Memory B cell (primary cell): ENCODE measurements around the gene SLC25A21.
"Not testable (repeated sequence)": the region's sequence is repeated elsewhere in the genome, so short reads cannot be mapped to it uniquely, and the experiment has no call there.

Experiments
- ATAC-seq: fragments of 150-1000 bp; cut with Tn5 transposase; 2 replicates; pipeline ENCODE4 v1.10.0; 2021; ENCODE audit warnings: low read depth, mild to moderate bottlenecking, moderate library complexity
- DNase-seq, 2 donors: peaks; one replicate each; pipeline ENCODE4 v3.0.0; 2022; ENCODE audit warnings: low spot score in 2 of 2
- H3K27ac Mint-ChIP-seq: one replicate; pipeline ENCODE4 v1.8.0; 2022; ENCODE audit warnings: mild to moderate bottlenecking, moderate library complexity, mixed read lengths
- H3K27me3 Mint-ChIP-seq: one replicate; pipeline ENCODE4 v1.8.0; 2022; ENCODE audit warnings: mixed read lengths
- H3K36me3 Mint-ChIP-seq: one replicate; pipeline ENCODE4 v1.8.0; 2022; ENCODE audit warnings: mild to moderate bottlenecking, mixed read lengths
- H3K4me1 Mint-ChIP-seq: one replicate; pipeline ENCODE4 v1.8.0; 2022; ENCODE audit warnings: mixed read lengths
- H3K4me3 Mint-ChIP-seq: one replicate; pipeline ENCODE4 v1.8.0; 2022; ENCODE audit warnings: mild to moderate bottlenecking, moderate library complexity, mixed read lengths
- H3K9me3 Mint-ChIP-seq: one replicate; pipeline ENCODE4 v1.8.0; 2022; ENCODE audit warnings: mixed read lengths

SLC25A21 gene

DNA sequence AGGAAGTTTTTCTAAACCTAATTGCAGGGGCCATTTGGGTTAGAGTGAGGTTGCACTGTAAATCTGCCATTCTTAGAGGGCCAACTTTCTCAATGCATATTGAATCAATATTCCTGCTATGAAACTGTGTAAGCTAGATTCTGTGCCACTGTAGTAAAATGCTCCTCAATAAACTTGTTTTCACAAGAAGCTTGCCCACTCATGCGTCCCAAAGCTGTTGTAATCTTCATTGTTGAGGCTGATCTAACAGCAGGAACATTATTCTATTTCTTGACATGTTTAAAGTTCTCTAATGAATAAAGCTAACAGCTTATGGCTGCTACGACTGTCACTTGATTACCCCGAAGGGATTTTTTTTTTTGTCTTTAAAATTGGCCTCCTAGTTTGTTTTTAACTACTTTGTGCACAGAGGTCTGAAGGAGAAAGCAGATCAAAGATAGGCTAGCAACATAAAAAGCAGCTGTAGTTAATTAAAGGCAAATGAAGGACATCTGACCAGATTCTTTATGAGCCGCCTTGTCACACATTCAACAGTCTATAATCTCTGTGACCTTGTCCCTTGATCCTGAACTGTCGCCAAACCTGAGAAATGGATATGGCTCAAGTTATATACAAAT, 267.0 kb downstream of the SLC25A21 start:
- no peaks in the 10 kb centered on the region for H3K4me1 Mint-ChIP-seq
- peaks cover 3% of the 10 kb centered on the region for H3K9me3 Mint-ChIP-seq
- H3K27me3 Mint-ChIP-seq = no peaks in the 10 kb centered on the region
- ATAC-seq (no peak), DNase-seq (no peak)
- H3K27ac Mint-ChIP-seq = no peak overlapping the region
- H3K4me3 Mint-ChIP-seq = no peak overlapping the region
- H3K36me3 Mint-ChIP-seq = no peaks in the 10 kb centered on the region

- Mint-ChIP-seq H3K9me3 (peaks cover 8% of the 10 kb centered on the region), H3K4me3 (no peak overlapping the region), H3K27me3 (no peaks in the 10 kb centered on the region), H3K27ac (no peak overlapping the region), H3K4me1 (no peaks in the 10 kb centered on the region), H3K36me3 (no peaks in the 10 kb centered on the region)
- no peak for DNase-seq
- no peak for ATAC-seq
Observed at GRCh38 chr14:36901861-36902260, 270.5 kb downstream of the SLC25A21 start.

GRCh38 chr14:36900846-36901245, 271.6 kb downstream of the SLC25A21 start:
- ATAC-seq (no peak), DNase-seq (no peak)
- H3K9me3 Mint-ChIP-seq = peaks cover 8% of the 10 kb centered on the region
- H3K36me3 Mint-ChIP-seq = no peaks in the 10 kb centered on the region
- H3K27me3 Mint-ChIP-seq = no peaks in the 10 kb centered on the region
- H3K27ac Mint-ChIP-seq = no peak overlapping the region
- H3K4me3 Mint-ChIP-seq = no peak overlapping the region
- no peaks in the 10 kb centered on the region for H3K4me1 Mint-ChIP-seq

- not testable (repeated sequence) for H3K4me1 Mint-ChIP-seq, H3K4me3 Mint-ChIP-seq, ATAC-seq, H3K27me3 Mint-ChIP-seq, DNase-seq, H3K36me3 Mint-ChIP-seq, H3K27ac Mint-ChIP-seq, H3K9me3 Mint-ChIP-seq
Observed at GRCh38 chr14:36896300-36896699, 276.1 kb downstream of the SLC25A21 start.

DNA sequence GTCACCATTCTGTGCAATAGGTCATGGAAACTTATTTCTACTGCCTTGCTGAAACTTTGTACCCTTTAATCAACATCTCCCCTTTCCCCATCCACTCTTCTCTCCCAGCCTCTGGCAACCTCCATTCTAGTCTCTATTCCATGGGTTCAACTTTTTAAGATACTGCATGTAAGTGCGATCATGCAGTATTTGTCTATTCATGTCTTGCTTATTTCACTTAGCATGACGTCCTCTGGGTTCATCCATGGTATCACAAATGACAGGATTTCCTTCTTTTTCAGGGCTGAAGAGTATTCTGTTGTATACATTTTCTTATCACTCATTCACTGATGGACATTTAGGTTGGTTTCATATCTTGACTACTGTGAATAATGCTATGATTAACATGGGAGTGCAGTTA, 288.4 kb downstream of the SLC25A21 start:
- DNase-seq (no peak), ATAC-seq (no peak)
- Mint-ChIP-seq H3K27ac (no peak overlapping the region), H3K4me1 (no peaks in the 10 kb centered on the region), H3K9me3 (peaks cover 13% of the 10 kb centered on the region), H3K36me3 (no peaks in the 10 kb centered on the region), H3K27me3 (no peaks in the 10 kb centered on the region), H3K4me3 (no peak overlapping the region)

- Mint-ChIP-seq H3K4me1 (no peaks in the 10 kb centered on the region), H3K36me3 (no peaks in the 10 kb centered on the region), H3K4me3 (no peak overlapping the region), H3K9me3 (peaks cover 15% of the 10 kb centered on the region), H3K27me3 (no peaks in the 10 kb centered on the region), H3K27ac (no peak overlapping the region)
- DNase-seq (no peak), ATAC-seq (no peak)
Observed at GRCh38 chr14:36880276-36880675, 292.1 kb downstream of the SLC25A21 start.

DNA sequence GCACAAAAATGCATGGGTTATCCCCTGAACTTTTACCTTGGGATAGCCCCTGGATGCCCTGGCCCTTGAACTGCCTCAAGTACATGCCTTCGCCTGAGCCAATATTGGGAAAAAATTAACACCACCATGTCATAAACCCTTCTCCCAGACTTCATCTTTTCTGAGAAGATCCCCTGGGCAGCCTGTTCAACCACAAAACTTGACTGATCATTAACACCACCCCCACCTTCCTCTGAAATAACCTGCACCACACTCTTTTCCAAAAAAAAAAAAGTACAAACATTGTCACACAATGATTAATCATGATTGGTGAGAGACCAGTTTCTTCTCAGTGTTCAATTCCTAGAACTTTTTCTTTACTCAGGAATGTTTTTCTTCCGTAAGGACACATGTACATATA, 292.8 kb downstream of the SLC25A21 start:
- no peak for ATAC-seq
- H3K27me3 Mint-ChIP-seq = no peaks in the 10 kb centered on the region

DNA sequence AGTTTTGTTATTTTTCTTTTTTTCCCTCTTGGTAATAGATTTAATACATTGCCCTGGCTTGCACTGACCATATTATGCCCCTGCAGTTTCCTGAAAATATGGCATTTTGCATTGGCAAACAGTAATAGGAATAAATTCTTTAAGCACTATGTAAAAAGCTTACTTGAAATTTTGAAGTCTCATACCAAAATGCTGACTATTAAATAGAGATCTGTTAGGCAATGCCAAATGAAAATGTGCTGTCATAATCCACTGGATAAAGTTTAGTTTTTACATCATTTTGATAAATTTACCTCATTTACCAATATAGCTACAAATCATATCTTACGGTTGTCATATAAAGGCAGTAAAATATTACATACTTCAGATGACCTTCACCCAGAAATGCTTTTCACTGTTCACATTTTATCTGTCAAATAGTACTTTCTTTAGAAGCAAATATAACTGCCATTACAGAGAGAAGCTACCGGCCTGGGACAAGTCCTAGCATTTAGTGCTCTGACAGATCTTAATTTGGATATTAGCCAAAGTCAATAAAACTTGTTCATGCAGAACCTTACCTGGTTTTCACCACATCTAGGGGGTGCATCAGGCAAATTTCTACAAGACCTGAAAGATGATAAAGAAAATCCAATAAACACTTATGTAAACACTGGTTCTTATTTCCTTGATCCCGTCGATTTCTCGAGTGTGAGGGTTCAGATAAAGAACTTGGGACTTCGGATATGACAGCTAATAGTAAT, 297.8 kb downstream of the SLC25A21 start:
- ATAC-seq (no peak), DNase-seq (no peak)
- Mint-ChIP-seq H3K27me3 (no peaks in the 10 kb centered on the region), H3K4me1 (no peaks in the 10 kb centered on the region), H3K36me3 (no peaks in the 10 kb centered on the region), H3K4me3 (no peak overlapping the region), H3K9me3 (peaks cover 4% of the 10 kb centered on the region), H3K27ac (no peak overlapping the region)

More for the DNA sequence above, 292.8 kb downstream of the SLC25A21 start:
- Mint-ChIP-seq H3K4me1 (no peaks in the 10 kb centered on the region), H3K4me3 (no peak overlapping the region), H3K27ac (no peak overlapping the region), H3K36me3 (no peaks in the 10 kb centered on the region), H3K9me3 (peaks cover 12% of the 10 kb centered on the region)
- DNase-seq = no peak

DNA sequence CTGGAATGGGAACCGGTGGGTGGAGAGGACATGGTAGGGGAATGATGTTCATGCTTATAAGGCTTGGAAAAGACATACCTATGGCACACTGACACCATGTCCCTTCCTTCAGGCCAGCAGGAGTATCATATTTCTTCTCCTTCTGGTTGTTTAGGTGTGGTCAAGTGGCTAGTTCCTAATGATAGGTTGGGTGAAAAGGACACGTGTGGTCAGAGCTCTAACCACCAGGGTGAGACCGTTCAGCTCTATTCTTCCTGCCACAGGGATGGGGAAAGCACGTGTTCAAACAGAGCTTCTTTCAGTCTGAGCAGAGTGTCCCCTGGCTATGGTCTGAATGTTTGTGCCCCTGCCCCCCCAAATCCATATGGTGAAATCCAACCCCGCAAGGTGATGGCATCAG, 301.6 kb downstream of the SLC25A21 start:
- no peak overlapping the region for H3K4me3 Mint-ChIP-seq
- H3K36me3 Mint-ChIP-seq = no peaks in the 10 kb centered on the region
- H3K27ac Mint-ChIP-seq = no peak overlapping the region
- DNase-seq (no peak), ATAC-seq (no peak)
- H3K9me3 Mint-ChIP-seq = peaks cover 3% of the 10 kb centered on the region
- H3K4me1 Mint-ChIP-seq = no peaks in the 10 kb centered on the region
- no peaks in the 10 kb centered on the region for H3K27me3 Mint-ChIP-seq

DNA sequence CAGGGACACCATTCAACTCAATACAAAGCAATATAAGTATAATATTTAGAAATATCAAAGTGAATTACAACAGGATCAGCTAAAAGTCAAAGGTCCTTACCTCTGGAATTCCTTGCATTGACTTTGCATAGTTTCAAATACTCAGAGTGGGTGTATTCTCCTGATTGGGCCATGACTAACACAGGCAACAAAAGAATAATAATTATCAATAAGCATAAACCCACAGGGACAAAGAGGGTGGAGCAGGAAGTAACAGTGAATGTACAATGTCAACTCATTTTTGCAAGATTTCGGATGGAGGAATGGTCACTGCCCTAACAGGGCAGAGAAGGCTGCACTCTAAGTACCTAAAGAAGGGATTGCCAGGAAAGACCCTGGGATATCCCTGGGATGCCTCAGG, 303.3 kb downstream of the SLC25A21 start:
- DNase-seq (no peak), ATAC-seq (no peak)
- H3K27ac Mint-ChIP-seq = no peak overlapping the region
- no peaks in the 10 kb centered on the region for H3K36me3 Mint-ChIP-seq
- no peaks in the 10 kb centered on the region for H3K27me3 Mint-ChIP-seq
- no peaks in the 10 kb centered on the region for H3K4me1 Mint-ChIP-seq
- H3K9me3 Mint-ChIP-seq = peaks cover 3% of the 10 kb centered on the region
- no peak overlapping the region for H3K4me3 Mint-ChIP-seq

GRCh38 chr14:36866867-36867266, 305.5 kb downstream of the SLC25A21 start:
- no peak overlapping the region for H3K27ac Mint-ChIP-seq
- no peaks in the 10 kb centered on the region for H3K4me1 Mint-ChIP-seq
- no peaks in the 10 kb centered on the region for H3K27me3 Mint-ChIP-seq
- H3K36me3 Mint-ChIP-seq = no peaks in the 10 kb centered on the region
- DNase-seq = no peak
- ATAC-seq = no peak
- H3K9me3 Mint-ChIP-seq = peaks cover 5% of the 10 kb centered on the region
- no peak overlapping the region for H3K4me3 Mint-ChIP-seq

DNA sequence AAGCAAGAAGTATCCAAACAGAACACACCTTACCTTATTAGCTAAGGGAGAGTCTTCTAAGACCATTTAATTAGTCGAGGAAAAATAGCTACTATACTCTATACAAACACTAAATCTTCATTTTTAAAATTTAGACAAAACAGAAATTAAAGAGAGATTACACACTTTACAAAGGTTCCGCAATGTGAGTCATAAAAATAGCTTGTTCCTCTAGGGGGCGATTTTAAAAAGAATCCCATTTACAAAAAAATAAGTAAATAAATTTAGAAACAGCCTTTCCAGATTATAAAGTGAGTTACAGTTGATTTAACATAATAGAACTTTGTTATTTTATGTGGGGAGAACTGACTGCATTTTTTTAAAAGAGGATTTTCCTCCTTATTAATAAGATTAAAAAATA, 309.1 kb downstream of the SLC25A21 start:
- Mint-ChIP-seq H3K9me3 (peaks cover 6% of the 10 kb centered on the region), H3K27me3 (no peaks in the 10 kb centered on the region), H3K4me1 (no peaks in the 10 kb centered on the region)

DNA sequence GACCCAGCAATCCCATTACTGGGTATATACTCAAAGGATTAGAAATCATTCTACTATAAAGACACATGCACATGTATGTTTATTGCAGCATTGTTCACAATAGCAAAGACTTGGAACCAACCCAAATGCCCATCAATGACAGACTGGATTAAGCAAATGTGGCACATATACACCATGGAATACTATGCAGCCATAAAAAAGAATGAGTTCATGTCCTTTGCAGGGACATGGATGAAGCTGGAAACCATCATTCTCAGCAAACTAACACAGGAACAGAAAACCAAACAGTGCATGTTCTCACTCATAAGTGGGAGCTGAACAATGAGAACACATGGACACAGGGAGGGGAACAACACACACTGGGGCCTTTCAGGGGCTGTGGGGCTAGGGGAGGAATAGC, 310.2 kb downstream of the SLC25A21 start:
- not testable (repeated sequence) for H3K4me3 Mint-ChIP-seq, H3K9me3 Mint-ChIP-seq, DNase-seq, H3K27me3 Mint-ChIP-seq, H3K27ac Mint-ChIP-seq, H3K4me1 Mint-ChIP-seq, H3K36me3 Mint-ChIP-seq, ATAC-seq

More for the DNA sequence above, 309.1 kb downstream of the SLC25A21 start:
- Mint-ChIP-seq H3K36me3 (no peaks in the 10 kb centered on the region), H3K27ac (no peak overlapping the region), H3K4me3 (no peak overlapping the region)
- ATAC-seq (no peak), DNase-seq (no peak)

GRCh38 chr14:36860831-36861230, 311.6 kb downstream of the SLC25A21 start:
- H3K9me3 Mint-ChIP-seq = peaks cover 4% of the 10 kb centered on the region
- no peaks in the 10 kb centered on the region for H3K4me1 Mint-ChIP-seq
- ATAC-seq (no peak), DNase-seq (no peak)
- no peaks in the 10 kb centered on the region for H3K27me3 Mint-ChIP-seq
- H3K4me3 Mint-ChIP-seq = no peak overlapping the region
- H3K36me3 Mint-ChIP-seq = no peaks in the 10 kb centered on the region
- no peak overlapping the region for H3K27ac Mint-ChIP-seq

GRCh38 chr14:36859119-36859518, 313.3 kb downstream of the SLC25A21 start:
- no peak for ATAC-seq
- H3K27ac Mint-ChIP-seq = no peak overlapping the region
- no peaks in the 10 kb centered on the region for H3K36me3 Mint-ChIP-seq
- H3K27me3 Mint-ChIP-seq = no peaks in the 10 kb centered on the region
- peaks cover 4% of the 10 kb centered on the region for H3K9me3 Mint-ChIP-seq
- no peak for DNase-seq
- no peaks in the 10 kb centered on the region for H3K4me1 Mint-ChIP-seq
- no peak overlapping the region for H3K4me3 Mint-ChIP-seq
